Neural crest cell (in vitro differentiated cells): ENCODE data around the gene STEAP2. TPM values are rescaled to one million over a fixed set of nuclear protein-coding genes. Genes with fewer than 3 reads are reported as not detected.

Source experiments
- DNase-seq: peaks from one replicate; pipeline ENCODE4 v3.0.0; 2021; ENCODE audit warnings: low read depth, mixed read lengths, low spot score
- H3K27ac Mint-ChIP-seq: one replicate; pipeline ENCODE4 v1.8.0; 2021; ENCODE audit warnings: mild to moderate bottlenecking, mixed read lengths; ENCODE audit not compliant: unreplicated experiment
- H3K27me3 Mint-ChIP-seq: 2 replicates; pipeline ENCODE4 v1.8.0; 2021; ENCODE audit warnings: low read depth, mild to moderate bottlenecking, mixed read lengths
- H3K36me3 Mint-ChIP-seq: 2 replicates; pipeline ENCODE4 v1.8.0; 2021; ENCODE audit warnings: low read depth, mild to moderate bottlenecking, mixed read lengths
- H3K4me1 Mint-ChIP-seq: 2 replicates; pipeline ENCODE4 v1.8.0; 2021; ENCODE audit warnings: mixed read lengths
- H3K4me3 Mint-ChIP-seq: one replicate; pipeline ENCODE4 v1.8.0; 2021; ENCODE audit warnings: mild to moderate bottlenecking, mixed read lengths
- H3K9me3 Mint-ChIP-seq: 2 replicates; pipeline ENCODE4 v1.8.0; 2021; ENCODE audit warnings: mixed read lengths
- total RNA-seq: library from RNA; stranded (reverse); gene quantifications from 2 replicates; pipeline ENCODE4 v1.2.1, GENCODE V29; 2021
- TF ChIP-seq, protein P1 (sequence below): fragments of 200-600 bp; sonication (generic); conservative IDR thresholded peaks from 2 replicates; pipeline ENCODE4 v1.5.0; 2021; ENCODE audit warnings: antibody characterized with exemption, mild to moderate bottlenecking

Gene STEAP2
- total RNA-seq, 1 donor from 2014 or later, result 1.6 TPM

DNA sequence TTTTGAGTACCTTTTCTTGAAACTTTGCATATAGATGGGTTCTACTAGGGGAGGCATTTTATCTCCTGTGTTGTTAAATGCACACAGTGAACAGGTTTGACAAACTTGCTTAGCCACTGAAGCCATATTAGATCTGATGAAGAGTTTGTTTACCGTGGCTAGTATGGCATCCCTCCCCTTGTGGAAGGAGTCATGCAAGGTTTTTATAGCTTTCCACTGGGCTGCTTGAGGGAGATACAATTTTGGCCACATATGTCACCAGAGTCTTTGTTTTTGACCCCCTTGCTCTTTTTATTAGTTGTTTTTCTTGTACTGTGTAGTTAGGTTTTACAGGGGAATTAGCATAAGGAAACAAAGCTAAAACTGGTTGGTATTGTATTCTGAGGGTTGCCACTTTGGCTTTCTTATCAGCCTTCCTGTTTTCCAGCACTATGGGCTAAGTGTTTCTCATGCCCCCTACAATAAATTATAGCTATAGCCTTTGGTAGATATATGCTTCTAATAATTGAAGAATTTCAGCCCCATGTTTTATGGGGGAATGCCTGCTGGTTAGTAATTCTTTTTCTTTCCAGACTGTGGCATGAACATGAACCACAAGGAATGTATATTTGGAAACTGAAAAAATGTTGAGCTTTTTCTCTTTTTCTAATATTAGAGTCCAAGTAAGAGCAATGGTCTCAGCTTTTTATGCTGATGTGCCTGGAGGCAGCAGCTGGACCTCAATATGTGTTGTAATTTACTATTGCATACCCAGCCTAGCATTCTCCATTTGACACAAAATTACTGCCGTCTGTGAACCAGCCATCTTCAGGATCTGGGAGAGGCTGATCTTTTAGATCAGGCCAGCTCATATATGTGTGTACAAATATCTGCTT lies 18.4 kb upstream of the STEAP2 start:
- H3K36me3 Mint-ChIP-seq, result no peaks in the 10 kb centered on the region
- H3K4me1 Mint-ChIP-seq, result no peaks in the 10 kb centered on the region
- H3K27ac Mint-ChIP-seq, result no peak overlapping the region
- H3K9me3 Mint-ChIP-seq, result peaks cover 4% of the 10 kb centered on the region
- TF ChIP-seq, protein P1, sequence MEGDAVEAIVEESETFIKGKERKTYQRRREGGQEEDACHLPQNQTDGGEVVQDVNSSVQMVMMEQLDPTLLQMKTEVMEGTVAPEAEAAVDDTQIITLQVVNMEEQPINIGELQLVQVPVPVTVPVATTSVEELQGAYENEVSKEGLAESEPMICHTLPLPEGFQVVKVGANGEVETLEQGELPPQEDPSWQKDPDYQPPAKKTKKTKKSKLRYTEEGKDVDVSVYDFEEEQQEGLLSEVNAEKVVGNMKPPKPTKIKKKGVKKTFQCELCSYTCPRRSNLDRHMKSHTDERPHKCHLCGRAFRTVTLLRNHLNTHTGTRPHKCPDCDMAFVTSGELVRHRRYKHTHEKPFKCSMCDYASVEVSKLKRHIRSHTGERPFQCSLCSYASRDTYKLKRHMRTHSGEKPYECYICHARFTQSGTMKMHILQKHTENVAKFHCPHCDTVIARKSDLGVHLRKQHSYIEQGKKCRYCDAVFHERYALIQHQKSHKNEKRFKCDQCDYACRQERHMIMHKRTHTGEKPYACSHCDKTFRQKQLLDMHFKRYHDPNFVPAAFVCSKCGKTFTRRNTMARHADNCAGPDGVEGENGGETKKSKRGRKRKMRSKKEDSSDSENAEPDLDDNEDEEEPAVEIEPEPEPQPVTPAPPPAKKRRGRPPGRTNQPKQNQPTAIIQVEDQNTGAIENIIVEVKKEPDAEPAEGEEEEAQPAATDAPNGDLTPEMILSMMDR, result no peak
- no peaks in the 10 kb centered on the region for H3K27me3 Mint-ChIP-seq
- no peak for DNase-seq
- H3K4me3 Mint-ChIP-seq, result no peak overlapping the region

DNA sequence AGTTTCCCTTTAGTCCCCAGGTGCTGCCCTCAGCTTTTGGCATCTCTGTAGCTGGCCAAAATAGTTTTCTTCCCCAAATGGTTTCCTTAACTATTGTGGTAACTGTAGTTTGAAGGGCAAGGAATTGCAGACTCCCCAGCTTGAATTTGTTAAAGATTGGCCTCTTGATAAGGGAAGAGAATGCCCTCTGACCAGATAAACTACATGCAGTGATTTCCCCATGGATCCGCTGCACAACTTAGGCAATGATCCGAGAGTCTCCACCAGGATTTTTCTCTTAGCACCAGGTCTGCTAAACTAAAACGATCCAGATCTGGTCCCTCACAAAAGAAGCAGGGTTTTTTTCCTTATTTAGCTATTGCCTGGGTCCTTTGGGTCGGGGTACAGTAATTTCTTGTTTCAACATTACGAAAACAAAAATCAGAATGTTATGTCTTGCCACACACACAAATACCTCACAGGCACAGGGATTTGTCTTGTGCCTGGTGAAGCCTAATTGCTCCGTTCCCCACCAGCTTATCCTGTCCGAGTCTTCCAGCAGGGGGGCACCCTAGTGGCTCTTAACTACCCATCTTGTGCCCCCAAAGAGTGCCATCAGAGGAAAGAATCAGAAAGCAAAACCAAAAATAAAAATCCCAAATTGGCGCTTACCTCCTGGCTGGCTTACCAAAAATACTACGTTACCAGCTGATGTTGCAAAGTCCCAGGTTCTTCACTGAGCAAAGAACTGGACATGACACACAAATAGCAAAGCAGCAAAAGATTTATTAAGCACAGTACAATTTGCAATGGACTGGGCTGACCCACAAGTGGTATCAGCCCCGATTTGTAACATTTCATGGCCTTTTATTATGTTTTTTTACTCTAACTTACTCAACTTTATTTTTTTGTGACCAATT lies 16.4 kb upstream of the STEAP2 start:
- Mint-ChIP-seq H3K4me1 (no peaks in the 10 kb centered on the region), H3K27ac (no peak overlapping the region), H3K36me3 (no peaks in the 10 kb centered on the region), H3K27me3 (no peaks in the 10 kb centered on the region), H3K9me3 (peaks cover under 1% of the 10 kb centered on the region), H3K4me3 (no peak overlapping the region)
- TF ChIP-seq, protein P1, result no peak
- DNase-seq, result no peak

DNA sequence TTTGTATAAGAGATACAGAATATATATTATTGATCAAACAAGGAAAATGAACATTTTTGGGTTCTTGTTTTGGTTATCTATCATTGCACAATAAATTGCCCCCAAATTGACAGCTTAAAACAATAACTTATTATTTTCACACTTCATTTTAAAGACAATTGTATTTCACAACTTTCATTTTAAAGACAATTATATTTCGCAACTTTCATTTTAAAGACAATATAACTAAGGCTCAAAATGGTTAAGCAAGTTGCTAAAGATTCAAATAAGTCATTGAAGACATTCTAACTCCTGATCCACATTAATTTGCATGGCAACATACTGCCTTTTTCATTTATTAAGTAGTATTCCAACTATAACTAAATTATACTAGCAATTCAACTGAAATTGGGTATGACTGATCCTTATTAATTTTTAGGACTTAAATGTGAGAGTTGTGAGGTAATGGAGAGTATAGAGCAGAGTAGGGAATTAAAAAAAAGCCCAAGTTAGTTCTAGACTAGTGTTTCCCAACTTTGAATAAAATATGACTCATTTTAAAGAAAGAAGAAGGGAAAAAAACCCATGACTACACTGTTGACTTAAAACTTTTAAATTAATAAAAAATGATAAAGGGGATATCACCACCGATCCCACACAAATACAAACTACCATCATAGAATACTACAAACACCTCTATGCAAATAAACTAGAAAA lies 9.9 kb upstream of the STEAP2 start:
- H3K4me3 Mint-ChIP-seq, result no peak overlapping the region

DNA sequence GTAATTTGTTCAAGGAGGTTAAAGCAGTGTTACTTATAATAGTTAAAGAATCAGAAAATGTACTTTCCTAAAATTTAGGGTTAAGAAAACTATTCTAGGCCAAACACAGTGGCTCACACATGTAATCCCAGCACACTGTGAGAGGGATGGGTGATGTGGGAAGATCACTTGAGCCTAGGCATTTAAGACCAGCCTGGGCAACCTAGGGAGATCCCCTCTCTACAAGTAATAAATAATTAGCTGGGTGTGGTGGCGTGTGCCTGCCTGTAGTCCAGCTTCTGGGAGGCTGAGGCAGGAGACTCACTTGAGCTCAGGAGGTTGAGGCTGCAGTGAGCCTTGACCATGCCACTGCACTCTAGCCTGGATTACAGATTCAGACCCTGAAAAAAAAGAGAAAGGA lies 3.6 kb upstream of the STEAP2 start:
- Mint-ChIP-seq H3K4me1 (peaks cover 8% of the 10 kb centered on the region), H3K36me3 (peaks cover 2% of the 10 kb centered on the region), H3K27ac (no peak overlapping the region), H3K9me3 (peaks cover 2% of the 10 kb centered on the region), H3K27me3 (peaks cover 30% of the 10 kb centered on the region), H3K4me3 (no peak overlapping the region)
- no peak for DNase-seq
- TF ChIP-seq, protein P1, result no peak

More for the DNA sequence above, 9.9 kb upstream of the STEAP2 start:
- Mint-ChIP-seq H3K27ac (no peak overlapping the region), H3K9me3 (peaks cover 2% of the 10 kb centered on the region), H3K36me3 (peaks cover 2% of the 10 kb centered on the region), H3K4me1 (no peaks in the 10 kb centered on the region), H3K27me3 (peaks cover 3% of the 10 kb centered on the region)
- TF ChIP-seq, protein P1, result no peak
- no peak for DNase-seq

DNA sequence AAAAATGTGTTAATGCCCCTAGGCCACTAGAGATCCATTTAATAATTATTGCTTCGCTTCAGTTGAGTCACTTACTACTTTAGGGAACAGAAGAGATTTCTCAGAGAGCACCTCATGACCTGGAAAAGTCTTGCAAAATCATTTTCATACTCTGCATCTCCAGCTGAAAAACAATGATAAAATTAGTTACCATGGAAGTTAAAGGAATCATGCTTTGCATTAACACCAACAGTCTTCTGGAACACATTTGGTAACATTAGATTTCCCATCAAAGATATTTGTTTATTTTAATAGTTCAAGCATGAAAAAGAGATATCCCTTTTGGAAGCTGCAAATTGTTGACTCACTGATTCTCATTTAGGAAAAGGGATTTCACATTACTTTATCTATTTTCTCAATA lies 1.8 kb upstream of the STEAP2 start:
- TF ChIP-seq, protein P1, result no peak
- Mint-ChIP-seq H3K4me1 (peaks cover 8% of the 10 kb centered on the region), H3K27me3 (peaks cover 30% of the 10 kb centered on the region), H3K4me3 (peak overlapping the region; percentile 16), H3K9me3 (peaks cover 2% of the 10 kb centered on the region), H3K36me3 (peaks cover 2% of the 10 kb centered on the region), H3K27ac (no peak overlapping the region)
- DNase-seq, result no peak
